ENCODE measurements around the gene PPM1D.

GRCh38 chr17:60678118-60678444 is 78.1 kb downstream of the PPM1D start:
- TF ChIP-seq ZNF782 (CRISPR knock-in tag; IDR thresholded peaks at IDR 0.05; ENCODE audit: borderline replicate concordance): no peak
- no peak for TF ChIP-seq HMG20A (CRISPR knock-in tag; IDR thresholded peaks at IDR 0.05; ENCODE audit: borderline replicate concordance)

Data from HepG2 (cell line).